ENCODE results near the gene RNF8. TPM values are rescaled to one million over a fixed set of nuclear protein-coding genes. Genes with fewer than 3 reads are reported as not detected.

RNF8 gene, protein sequence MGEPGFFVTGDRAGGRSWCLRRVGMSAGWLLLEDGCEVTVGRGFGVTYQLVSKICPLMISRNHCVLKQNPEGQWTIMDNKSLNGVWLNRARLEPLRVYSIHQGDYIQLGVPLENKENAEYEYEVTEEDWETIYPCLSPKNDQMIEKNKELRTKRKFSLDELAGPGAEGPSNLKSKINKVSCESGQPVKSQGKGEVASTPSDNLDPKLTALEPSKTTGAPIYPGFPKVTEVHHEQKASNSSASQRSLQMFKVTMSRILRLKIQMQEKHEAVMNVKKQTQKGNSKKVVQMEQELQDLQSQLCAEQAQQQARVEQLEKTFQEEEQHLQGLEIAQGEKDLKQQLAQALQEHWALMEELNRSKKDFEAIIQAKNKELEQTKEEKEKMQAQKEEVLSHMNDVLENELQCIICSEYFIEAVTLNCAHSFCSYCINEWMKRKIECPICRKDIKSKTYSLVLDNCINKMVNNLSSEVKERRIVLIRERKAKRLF
- total RNA-seq (2021) (33.1 to 35.9 TPM (median 33.3 TPM) in 3 replicates), Bru-seq, nascent RNA (percentile 81 among the genes with signal in this experiment)
- long read RNA-seq, experiment 1, full-length matches to known transcripts = 118 of 163 reads
- long read RNA-seq, experiment 1, partial matches to known transcripts = 6 of 163 reads
- long read RNA-seq, experiment 1, other reads (novel, unspliced or antisense) = 39 of 163 reads
- long read RNA-seq, experiment 2, full-length matches to known transcripts = 28 of 45 reads
- long read RNA-seq, experiment 2, partial matches to known transcripts = 5 of 45 reads
- long read RNA-seq, experiment 2, other reads (novel, unspliced or antisense) = 12 of 45 reads
- long read RNA-seq, experiment 3, full-length matches to known transcripts = 70 of 92 reads
- long read RNA-seq, experiment 3, partial matches to known transcripts = 5 of 92 reads
- long read RNA-seq, experiment 3, other reads (novel, unspliced or antisense) = 17 of 92 reads

DNA sequence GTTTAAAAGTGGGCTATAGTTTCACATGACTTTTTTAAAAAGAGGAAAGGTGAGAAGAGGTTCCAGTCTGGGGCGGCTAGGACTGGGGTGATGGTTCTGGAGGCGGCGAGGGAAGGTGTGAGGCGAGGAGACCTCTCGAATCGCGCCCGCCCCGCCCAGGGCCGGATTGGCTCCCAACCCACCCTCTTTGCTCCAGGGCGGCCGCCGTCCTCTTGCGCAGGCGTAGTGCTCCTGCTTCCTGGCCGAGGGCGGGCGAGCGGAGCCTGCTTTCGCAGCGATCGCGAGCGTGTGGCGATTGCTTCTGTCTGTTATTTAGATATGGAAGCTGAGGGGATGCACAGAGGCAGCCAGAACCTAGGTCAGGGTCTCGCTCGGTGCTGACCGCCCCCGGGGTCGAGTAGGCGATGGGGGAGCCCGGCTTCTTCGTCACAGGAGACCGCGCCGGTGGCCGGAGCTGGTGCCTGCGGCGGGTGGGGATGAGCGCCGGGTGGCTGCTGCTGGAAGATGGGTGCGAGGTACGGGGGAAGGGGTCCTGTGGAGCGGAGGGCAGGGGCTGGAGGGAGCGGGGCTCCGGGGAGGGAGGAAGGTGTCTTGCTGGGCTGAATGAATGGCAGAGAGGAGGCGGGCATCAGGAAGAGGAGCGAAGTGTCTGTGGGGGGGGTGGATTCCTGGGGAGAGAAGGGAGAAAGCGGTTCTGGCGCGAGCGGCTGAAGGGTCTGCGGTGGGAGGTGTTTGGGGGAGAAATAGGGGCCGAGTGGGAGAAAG is at the start of gene RNF8:
Gene RNF8, plus strand, starts transcription at position 223 of the 765 bp plus-strand sequence. Its CDS starts 182 bp downstream, at position 405.
- POLR2A ChIA-PET = interaction anchor here (0.6 kb wide), 3 partner anchors 32 to 225 kb away, joined by 3 to 4 read pairs (median 4); no protein-coding TSS in a partner anchor
- TF ChIP-seq GABPB1 (CRISPR knock-in tag; IDR thresholded peaks at IDR 0.05) (no peak; the same call in 1 of the 2 replicates), ATF1 (CRISPR knock-in tag; IDR thresholded peaks at IDR 0.05) (no peak), JUN (CRISPR knock-in tag; IDR thresholded peaks at IDR 0.05) (no peak), CREM (CRISPR knock-in tag; IDR thresholded peaks at IDR 0.05) (0 out of 2 replicates have a peak, but pooled peaks have one; percentile 39), FOXJ3 (CRISPR knock-in tag; IDR thresholded peaks at IDR 0.05; ENCODE audit: borderline replicate concordance) (no peak), SP1 (CRISPR knock-in tag; conservative IDR thresholded peaks at IDR 0.05) (no peak), ZBTB21 (CRISPR knock-in tag; IDR thresholded peaks at IDR 0.05; ENCODE audit: borderline replicate concordance) (no peak), MXD4 (CRISPR knock-in tag; IDR thresholded peaks at IDR 0.05; ENCODE audit: borderline replicate concordance) (no peak), CREB1 (CRISPR knock-in tag; IDR thresholded peaks at IDR 0.05) (no peak), ZNF671 (CRISPR knock-in tag; IDR thresholded peaks at IDR 0.05) (no peak), EMX1 (CRISPR knock-in tag; IDR thresholded peaks at IDR 0.05) (no peak), ZNF416 (CRISPR knock-in tag; IDR thresholded peaks at IDR 0.05) (no peak), PRRX2 (CRISPR knock-in tag; IDR thresholded peaks at IDR 0.05) (no peak), IRF2 (CRISPR knock-in tag; IDR thresholded peaks at IDR 0.05; ENCODE audit: borderline replicate concordance, low read depth) (no peak), JAZF1 (CRISPR knock-in tag; IDR thresholded peaks at IDR 0.05) (no peak)
- TF ChIP-seq, protein P1, sequence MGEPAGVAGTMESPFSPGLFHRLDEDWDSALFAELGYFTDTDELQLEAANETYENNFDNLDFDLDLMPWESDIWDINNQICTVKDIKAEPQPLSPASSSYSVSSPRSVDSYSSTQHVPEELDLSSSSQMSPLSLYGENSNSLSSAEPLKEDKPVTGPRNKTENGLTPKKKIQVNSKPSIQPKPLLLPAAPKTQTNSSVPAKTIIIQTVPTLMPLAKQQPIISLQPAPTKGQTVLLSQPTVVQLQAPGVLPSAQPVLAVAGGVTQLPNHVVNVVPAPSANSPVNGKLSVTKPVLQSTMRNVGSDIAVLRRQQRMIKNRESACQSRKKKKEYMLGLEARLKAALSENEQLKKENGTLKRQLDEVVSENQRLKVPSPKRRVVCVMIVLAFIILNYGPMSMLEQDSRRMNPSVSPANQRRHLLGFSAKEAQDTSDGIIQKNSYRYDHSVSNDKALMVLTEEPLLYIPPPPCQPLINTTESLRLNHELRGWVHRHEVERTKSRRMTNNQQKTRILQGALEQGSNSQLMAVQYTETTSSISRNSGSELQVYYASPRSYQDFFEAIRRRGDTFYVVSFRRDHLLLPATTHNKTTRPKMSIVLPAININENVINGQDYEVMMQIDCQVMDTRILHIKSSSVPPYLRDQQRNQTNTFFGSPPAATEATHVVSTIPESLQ (CRISPR knock-in tag; IDR thresholded peaks at IDR 0.05) = no peak
- TF ChIP-seq, protein P2, sequence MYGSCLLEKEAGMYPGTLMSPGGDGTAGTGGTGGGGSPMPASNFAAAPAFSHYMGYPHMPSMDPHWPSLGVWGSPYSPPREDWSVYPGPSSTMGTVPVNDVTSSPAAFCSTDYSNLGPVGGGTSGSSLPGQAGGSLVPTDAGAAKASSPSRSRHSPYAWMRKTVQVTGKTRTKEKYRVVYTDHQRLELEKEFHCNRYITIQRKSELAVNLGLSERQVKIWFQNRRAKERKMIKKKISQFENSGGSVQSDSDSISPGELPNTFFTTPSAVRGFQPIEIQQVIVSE (CRISPR knock-in tag; IDR thresholded peaks at IDR 0.05; ENCODE audit: borderline replicate concordance) = no peak
- TF ChIP-seq, protein P3, sequence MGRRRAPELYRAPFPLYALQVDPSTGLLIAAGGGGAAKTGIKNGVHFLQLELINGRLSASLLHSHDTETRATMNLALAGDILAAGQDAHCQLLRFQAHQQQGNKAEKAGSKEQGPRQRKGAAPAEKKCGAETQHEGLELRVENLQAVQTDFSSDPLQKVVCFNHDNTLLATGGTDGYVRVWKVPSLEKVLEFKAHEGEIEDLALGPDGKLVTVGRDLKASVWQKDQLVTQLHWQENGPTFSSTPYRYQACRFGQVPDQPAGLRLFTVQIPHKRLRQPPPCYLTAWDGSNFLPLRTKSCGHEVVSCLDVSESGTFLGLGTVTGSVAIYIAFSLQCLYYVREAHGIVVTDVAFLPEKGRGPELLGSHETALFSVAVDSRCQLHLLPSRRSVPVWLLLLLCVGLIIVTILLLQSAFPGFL (CRISPR knock-in tag; IDR thresholded peaks at IDR 0.05; ENCODE audit: borderline replicate concordance) = no peak
- TF ChIP-seq, protein P4, sequence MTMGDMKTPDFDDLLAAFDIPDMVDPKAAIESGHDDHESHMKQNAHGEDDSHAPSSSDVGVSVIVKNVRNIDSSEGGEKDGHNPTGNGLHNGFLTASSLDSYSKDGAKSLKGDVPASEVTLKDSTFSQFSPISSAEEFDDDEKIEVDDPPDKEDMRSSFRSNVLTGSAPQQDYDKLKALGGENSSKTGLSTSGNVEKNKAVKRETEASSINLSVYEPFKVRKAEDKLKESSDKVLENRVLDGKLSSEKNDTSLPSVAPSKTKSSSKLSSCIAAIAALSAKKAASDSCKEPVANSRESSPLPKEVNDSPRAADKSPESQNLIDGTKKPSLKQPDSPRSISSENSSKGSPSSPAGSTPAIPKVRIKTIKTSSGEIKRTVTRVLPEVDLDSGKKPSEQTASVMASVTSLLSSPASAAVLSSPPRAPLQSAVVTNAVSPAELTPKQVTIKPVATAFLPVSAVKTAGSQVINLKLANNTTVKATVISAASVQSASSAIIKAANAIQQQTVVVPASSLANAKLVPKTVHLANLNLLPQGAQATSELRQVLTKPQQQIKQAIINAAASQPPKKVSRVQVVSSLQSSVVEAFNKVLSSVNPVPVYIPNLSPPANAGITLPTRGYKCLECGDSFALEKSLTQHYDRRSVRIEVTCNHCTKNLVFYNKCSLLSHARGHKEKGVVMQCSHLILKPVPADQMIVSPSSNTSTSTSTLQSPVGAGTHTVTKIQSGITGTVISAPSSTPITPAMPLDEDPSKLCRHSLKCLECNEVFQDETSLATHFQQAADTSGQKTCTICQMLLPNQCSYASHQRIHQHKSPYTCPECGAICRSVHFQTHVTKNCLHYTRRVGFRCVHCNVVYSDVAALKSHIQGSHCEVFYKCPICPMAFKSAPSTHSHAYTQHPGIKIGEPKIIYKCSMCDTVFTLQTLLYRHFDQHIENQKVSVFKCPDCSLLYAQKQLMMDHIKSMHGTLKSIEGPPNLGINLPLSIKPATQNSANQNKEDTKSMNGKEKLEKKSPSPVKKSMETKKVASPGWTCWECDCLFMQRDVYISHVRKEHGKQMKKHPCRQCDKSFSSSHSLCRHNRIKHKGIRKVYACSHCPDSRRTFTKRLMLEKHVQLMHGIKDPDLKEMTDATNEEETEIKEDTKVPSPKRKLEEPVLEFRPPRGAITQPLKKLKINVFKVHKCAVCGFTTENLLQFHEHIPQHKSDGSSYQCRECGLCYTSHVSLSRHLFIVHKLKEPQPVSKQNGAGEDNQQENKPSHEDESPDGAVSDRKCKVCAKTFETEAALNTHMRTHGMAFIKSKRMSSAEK (CRISPR knock-in tag; IDR thresholded peaks at IDR 0.05; ENCODE audit: borderline replicate concordance) = no peak
- TF ChIP-seq, protein P5, sequence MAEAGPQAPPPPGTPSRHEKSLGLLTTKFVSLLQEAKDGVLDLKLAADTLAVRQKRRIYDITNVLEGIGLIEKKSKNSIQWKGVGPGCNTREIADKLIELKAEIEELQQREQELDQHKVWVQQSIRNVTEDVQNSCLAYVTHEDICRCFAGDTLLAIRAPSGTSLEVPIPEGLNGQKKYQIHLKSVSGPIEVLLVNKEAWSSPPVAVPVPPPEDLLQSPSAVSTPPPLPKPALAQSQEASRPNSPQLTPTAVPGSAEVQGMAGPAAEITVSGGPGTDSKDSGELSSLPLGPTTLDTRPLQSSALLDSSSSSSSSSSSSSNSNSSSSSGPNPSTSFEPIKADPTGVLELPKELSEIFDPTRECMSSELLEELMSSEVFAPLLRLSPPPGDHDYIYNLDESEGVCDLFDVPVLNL (CRISPR knock-in tag; IDR thresholded peaks at IDR 0.05; ENCODE audit: borderline replicate concordance, low read depth) = no peak
- TF ChIP-seq, protein P6, sequence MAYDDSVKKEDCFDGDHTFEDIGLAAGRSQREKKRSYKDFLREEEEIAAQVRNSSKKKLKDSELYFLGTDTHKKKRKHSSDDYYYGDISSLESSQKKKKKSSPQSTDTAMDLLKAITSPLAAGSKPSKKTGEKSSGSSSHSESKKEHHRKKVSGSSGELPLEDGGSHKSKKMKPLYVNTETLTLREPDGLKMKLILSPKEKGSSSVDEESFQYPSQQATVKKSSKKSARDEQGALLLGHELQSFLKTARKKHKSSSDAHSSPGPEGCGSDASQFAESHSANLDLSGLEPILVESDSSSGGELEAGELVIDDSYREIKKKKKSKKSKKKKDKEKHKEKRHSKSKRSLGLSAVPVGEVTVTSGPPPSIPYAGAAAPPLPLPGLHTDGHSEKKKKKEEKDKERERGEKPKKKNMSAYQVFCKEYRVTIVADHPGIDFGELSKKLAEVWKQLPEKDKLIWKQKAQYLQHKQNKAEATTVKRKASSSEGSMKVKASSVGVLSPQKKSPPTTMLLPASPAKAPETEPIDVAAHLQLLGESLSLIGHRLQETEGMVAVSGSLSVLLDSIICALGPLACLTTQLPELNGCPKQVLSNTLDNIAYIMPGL (CRISPR knock-in tag; IDR thresholded peaks at IDR 0.05) = no peak; the same call in none of the 2 replicates
- TF ChIP-seq, protein P7, sequence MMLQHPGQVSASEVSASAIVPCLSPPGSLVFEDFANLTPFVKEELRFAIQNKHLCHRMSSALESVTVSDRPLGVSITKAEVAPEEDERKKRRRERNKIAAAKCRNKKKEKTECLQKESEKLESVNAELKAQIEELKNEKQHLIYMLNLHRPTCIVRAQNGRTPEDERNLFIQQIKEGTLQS (CRISPR knock-in tag; conservative IDR thresholded peaks at IDR 0.05) = no peak

More for the DNA sequence above, at the start of gene RNF8:
- Mint-ChIP-seq H3K36me3 (no peaks in the 10 kb centered on the region; the same call in 1 of the 2 replicates), H3K9me3 (no peaks in the 10 kb centered on the region), H3K27me3 (ENCODE audit: low read depth) (peaks cover 19% of the 10 kb centered on the region), H3K4me3 (peak within 1 kb of the TSS; percentile 80), H3K27ac (peak within 1 kb of the TSS; percentile 78), H3K4me1 (peaks cover 34% of the 10 kb centered on the region)
- DNase-seq (ENCODE audit: low spot score) (peak; percentile 98), ATAC-seq (peak; percentile 96)
- CTCF ChIA-PET = interaction anchor here (0.6 to 3.5 kb wide), 4 partner anchors 24 to 178 kb away, joined by 3 to 11 read pairs (median 4); no protein-coding TSS in a partner anchor

Data from WTC11 (cell line).